Panc1 (cell line): ENCODE data around the gene FRMD4A.

ENCODE experiments used
- REST ChIP-seq, 2 experiments: IDR thresholded peaks; 2 replicates each; pipeline ENCODE4 v1.6.1; 2011 to 2012; ENCODE audit warnings: low read depth in 2 of 2, control low read depth in 1 of 2, low read length in 1 of 2, mild to moderate bottlenecking in 1 of 2, moderate library complexity in 1 of 2; ENCODE audit not compliant: insufficient read depth in 1 of 2
- TCF7L2 ChIP-seq: IDR thresholded peaks from 2 replicates; pipeline ENCODE4 v1.6.1; 2011; ENCODE audit warnings: mild to moderate bottlenecking, low read depth, low read length, inconsistent platforms
- TF ChIP-seq, protein P1 (sequence below): fragments of 450-650 bp; IDR thresholded peaks from 2 replicates; pipeline ENCODE4 v1.5.1; 2017; ENCODE audit warnings: mild to moderate bottlenecking

DNA sequence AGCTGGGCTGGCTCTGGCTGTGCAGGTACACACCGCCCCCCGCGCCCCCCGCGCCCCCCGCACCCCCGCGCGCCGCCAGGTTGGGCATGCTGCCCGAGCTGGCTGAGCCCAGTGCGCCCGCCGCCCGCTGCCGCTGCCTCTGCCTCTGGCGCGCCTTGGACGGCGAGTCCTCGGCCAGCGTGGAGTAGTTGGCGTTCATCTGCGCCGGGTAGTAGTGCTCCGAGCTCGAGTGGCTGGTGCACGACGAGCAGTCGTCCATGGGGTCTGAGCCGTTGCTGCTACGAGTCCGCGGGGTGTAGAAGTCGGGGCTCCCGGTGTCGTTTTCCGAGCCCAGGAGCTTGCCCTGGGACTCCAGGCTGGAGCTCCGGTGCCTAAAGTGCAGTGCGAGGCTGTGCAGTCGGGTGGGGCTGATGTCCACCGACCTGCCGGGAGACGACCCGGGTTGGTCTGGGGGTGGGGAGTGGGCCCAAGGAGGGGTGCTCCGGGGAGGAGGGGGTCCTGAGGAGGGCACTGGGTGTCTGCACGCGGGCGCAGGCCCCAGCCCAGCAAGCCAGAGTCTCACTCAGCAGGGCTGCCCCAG, 673.5 kb downstream of the FRMD4A start:
- TF ChIP-seq, protein P1, sequence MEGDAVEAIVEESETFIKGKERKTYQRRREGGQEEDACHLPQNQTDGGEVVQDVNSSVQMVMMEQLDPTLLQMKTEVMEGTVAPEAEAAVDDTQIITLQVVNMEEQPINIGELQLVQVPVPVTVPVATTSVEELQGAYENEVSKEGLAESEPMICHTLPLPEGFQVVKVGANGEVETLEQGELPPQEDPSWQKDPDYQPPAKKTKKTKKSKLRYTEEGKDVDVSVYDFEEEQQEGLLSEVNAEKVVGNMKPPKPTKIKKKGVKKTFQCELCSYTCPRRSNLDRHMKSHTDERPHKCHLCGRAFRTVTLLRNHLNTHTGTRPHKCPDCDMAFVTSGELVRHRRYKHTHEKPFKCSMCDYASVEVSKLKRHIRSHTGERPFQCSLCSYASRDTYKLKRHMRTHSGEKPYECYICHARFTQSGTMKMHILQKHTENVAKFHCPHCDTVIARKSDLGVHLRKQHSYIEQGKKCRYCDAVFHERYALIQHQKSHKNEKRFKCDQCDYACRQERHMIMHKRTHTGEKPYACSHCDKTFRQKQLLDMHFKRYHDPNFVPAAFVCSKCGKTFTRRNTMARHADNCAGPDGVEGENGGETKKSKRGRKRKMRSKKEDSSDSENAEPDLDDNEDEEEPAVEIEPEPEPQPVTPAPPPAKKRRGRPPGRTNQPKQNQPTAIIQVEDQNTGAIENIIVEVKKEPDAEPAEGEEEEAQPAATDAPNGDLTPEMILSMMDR: no peak
- TF ChIP-seq TCF7L2 (no peak), REST (IDR thresholded peaks at IDR 0.05; ENCODE audit: insufficient read depth in 1 of 2, low read depth in 2 of 2, low read length in 1 of 2) (no peak)
